ENCODE results near the gene ROR2. TPM values are rescaled to one million over a fixed set of nuclear protein-coding genes. Genes with fewer than 3 reads are reported as not detected.

The ROR2 gene
- polyA plus RNA-seq, 1 experiment, result 9.7 TPM

GRCh38 chr9:91873637-91874051 is 76.4 kb downstream of the ROR2 start:
- no peak for DNase-seq (ENCODE audit: low read depth, low spot score)
- no peak overlapping the region for H3K27ac ChIP-seq (ENCODE audit: low read depth, low read length)
- H3K4me3 ChIP-seq (ENCODE audit: low read depth, low read length), result no peak overlapping the region
- CTCF ChIA-PET, result no interaction called here
- peaks cover 3% of the 10 kb centered on the region for H3K27me3 ChIP-seq (ENCODE audit: control insufficient read depth, insufficient read depth, low read length)
- H3K9me3 ChIP-seq (ENCODE audit: control insufficient read depth, insufficient read depth, low read length), result no peaks in the 10 kb centered on the region
- POLR2A ChIA-PET, result no interaction called here
- TF ChIP-seq CTCF (IDR thresholded peaks at IDR 0.05; ENCODE audit: low read depth, low read length), result no peak

GRCh38 chr9:91868732-91869391 is 81.2 kb downstream of the ROR2 start:
- ChIA-PET POLR2A (interaction anchor here (0.7 kb wide), 1 partner anchor 51 kb away, joined by 4 read pairs; no protein-coding TSS in a partner anchor), CTCF (no interaction called here)
- Histone ChIP-seq H3K4me3 (ENCODE audit: low read depth, low read length) (no peak overlapping the region), H3K27ac (ENCODE audit: low read depth, low read length) (no peak overlapping the region), H3K9me3 (ENCODE audit: control insufficient read depth, insufficient read depth, low read length) (no peaks in the 10 kb centered on the region), H3K27me3 (ENCODE audit: control insufficient read depth, insufficient read depth, low read length) (peaks cover 2% of the 10 kb centered on the region)
- no peak for TF ChIP-seq CTCF (IDR thresholded peaks at IDR 0.05; ENCODE audit: low read depth, low read length)
- DNase-seq (ENCODE audit: low read depth, low spot score), result no peak

GRCh38 chr9:91867740-91868139 is 82.3 kb downstream of the ROR2 start:
- Histone ChIP-seq H3K27ac (ENCODE audit: low read depth, low read length) (no peak overlapping the region), H3K4me3 (ENCODE audit: low read depth, low read length) (no peak overlapping the region), H3K27me3 (ENCODE audit: control insufficient read depth, insufficient read depth, low read length) (peaks cover 2% of the 10 kb centered on the region), H3K9me3 (ENCODE audit: control insufficient read depth, insufficient read depth, low read length) (no peaks in the 10 kb centered on the region)
- ChIA-PET CTCF (no interaction called here), POLR2A (no interaction called here)
- no peak for DNase-seq (ENCODE audit: low read depth, low spot score)
- TF ChIP-seq CTCF (IDR thresholded peaks at IDR 0.05; ENCODE audit: low read depth, low read length), result no peak

- Histone ChIP-seq H3K4me3 (ENCODE audit: low read depth, low read length) (no peak overlapping the region), H3K27me3 (ENCODE audit: control insufficient read depth, insufficient read depth, low read length) (peaks cover 2% of the 10 kb centered on the region), H3K9me3 (ENCODE audit: control insufficient read depth, insufficient read depth, low read length) (0 out of 2 replicates have a peak, but pooled peaks cover under 1% of the 10 kb centered on the region), H3K27ac (ENCODE audit: low read depth, low read length) (no peak overlapping the region)
- DNase-seq (ENCODE audit: low read depth, low spot score), result no peak
- POLR2A ChIA-PET, result no interaction called here
- CTCF ChIA-PET, result no interaction called here
- no peak for TF ChIP-seq CTCF (IDR thresholded peaks at IDR 0.05; ENCODE audit: low read depth, low read length)
Observed at GRCh38 chr9:91865041-91865440, 85.0 kb downstream of the ROR2 start.

- no peak for DNase-seq (ENCODE audit: low read depth, low spot score)
- CTCF ChIA-PET, result no interaction called here
Observed at GRCh38 chr9:91864380-91864779, 85.6 kb downstream of the ROR2 start.

More at GRCh38 chr9:91864380-91864779, 85.6 kb downstream of the ROR2 start:
- no peak overlapping the region for H3K27ac ChIP-seq (ENCODE audit: low read depth, low read length)
- peaks cover 5% of the 10 kb centered on the region; the same call in 1 of the 2 replicates for H3K9me3 ChIP-seq (ENCODE audit: control insufficient read depth, insufficient read depth, low read length)
- H3K27me3 ChIP-seq (ENCODE audit: control insufficient read depth, insufficient read depth, low read length), result peaks cover 2% of the 10 kb centered on the region
- no peak for TF ChIP-seq CTCF (IDR thresholded peaks at IDR 0.05; ENCODE audit: low read depth, low read length)
- no peak overlapping the region for H3K4me3 ChIP-seq (ENCODE audit: low read depth, low read length)
- POLR2A ChIA-PET, result no interaction called here

Data from AG04450 (cell line).